ENCODE measurements around the gene OSBPL10.

Gene OSBPL10

DNA sequence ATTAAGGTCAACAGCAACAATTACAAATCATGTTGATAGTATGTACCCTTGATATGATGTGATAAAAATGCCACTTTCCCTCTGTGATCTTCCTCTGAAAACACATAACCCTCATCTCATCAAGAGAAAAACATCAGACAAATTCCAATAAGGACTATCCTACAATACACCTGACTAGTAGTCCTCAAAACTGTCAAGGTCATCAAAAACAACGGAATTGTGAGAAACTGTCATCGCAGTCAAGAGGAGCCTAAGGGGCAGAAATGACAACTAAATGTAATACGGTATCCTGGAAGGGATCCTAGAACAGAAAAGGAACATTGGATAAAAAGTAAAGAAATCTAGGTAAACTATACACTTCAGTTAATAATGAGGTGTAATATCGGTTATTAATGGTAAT, 59.2 kb downstream of the OSBPL10 start:
- no peak for DNase-seq

DNA sequence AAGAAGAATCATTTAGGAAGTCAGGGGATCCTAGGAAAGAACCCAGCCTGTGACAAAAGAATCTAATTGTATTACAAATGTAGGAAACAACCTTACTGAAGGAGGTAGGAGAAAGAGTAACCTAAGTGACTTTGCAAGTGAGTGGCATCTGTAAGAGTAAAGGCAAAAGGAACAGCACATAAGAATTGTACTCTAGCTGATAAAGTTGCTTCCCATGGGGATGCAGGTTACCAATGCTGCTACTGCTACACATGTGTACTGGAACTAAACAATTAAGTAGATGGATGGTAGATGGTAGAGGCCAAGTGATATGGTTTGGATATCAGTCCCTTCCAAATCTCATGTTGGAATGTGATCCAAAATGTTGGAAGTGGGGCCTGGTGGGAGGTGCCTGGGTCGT, 60.8 kb downstream of the OSBPL10 start:
- DNase-seq, result no peak

DNA sequence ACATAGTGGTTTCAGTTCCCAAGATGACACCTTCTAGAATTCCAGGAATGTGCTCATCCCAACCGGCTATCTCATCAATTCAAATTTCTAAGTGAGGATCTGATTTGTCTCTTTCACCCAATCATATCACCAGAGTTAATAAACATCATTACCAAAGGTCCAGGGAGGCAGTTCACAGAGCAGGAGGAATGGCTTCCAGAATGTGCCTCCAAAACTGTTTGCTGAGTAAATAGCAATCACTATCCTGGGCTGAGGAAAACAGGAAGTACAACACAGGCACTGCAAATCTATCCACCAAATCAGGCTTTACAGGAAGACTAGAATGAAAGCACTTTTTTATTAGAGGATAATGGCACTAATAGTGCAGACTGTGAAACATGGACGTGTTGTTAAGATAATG, 61.5 kb downstream of the OSBPL10 start:
- DNase-seq, result no peak

DNA sequence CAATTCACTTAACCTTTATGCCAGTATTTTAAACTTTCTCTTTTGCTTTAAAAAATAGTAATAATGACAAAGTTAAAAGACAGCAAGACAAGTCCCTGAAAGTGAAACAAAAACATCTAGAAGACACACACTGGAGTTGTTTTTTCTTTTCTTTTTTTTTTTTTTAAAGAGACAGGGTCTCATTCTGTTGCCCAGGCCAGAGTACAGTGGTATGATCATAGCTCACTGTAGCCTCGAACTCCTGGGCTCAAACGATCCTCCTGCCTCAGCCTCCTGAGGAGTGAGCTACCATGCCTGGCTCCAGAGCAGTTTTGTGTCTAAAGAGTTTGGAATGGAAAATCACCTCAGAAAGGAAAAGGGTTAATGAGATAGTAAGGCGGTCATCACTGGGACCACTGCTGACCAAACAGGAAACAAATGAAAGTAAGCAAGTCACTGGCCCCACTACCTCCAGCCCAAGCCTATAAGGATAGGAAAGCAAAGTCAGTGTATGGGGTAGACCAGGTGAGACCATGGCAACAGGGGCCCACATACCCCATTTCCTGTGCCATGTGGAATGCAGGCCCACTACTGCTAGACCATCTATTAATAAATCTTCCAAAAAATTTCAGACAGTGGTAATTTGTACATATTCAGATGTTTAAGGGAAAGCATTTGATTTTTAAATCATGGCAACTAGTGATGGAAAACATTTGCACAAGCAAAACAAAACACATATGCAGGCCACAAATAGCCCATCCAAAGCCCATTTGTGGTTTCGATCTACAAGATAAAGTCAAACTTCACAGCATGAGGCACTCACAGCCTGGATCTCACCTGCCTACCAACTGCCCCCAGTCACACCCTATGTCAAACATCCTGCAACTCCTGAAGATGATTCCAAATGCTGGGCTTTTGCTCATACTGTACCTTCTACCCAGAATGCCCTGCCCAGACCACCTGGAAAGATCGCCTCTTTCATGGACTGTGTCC, 62.6 kb downstream of the OSBPL10 start:
- DNase-seq, result no peak

DNA sequence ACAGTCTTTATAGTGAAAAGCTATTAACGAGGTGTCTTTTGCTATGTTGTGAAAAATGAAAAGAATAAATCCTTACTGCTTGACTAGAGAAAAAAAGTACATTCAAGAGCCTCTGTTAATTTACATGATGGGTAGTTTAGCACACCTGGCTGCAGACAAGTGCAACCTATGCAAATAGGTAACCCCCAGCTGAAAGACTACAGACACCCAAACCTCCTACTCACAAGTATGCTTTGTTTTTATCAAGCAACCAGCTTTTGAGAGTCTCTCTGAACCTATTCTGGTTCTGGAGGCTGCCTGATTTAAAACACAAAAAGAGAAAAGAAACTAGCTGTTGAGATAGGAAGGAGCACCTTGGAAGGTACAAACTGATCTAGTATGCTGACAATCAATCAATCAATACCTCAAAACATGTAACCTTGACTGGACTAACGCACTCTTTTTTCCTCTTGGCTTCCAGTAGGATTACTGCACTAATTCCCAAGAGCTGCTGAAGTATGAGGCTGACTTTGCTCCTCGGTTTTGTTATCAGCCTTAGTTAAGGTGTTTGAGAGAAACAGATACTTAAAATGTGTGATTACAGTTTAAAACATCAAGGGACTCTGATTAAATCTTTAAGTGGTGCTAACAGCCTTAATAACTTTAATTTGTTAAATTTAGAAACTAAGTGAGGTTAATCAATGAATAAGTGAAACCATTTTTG, 63.6 kb downstream of the OSBPL10 start:
- DNase-seq, result no peak

DNA sequence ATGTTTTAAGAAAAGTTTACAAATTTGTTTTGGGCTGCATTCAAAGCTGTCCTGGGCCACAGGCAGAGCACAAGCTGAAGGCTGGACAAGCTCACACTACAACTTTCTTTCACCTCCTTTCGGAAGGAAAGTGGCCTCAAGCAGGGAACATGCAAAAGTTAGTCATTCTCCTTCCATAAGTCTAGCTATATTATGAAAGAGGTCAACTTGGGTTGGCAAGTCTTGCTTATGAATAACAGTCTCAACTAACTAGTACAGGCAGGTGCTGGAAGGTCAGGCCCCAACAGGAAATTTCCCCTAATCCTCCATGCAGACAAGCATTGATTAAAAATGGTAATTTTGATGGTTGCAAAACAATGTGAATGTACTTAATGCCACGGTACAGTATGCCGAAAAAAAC, 69.4 kb downstream of the OSBPL10 start:
- DNase-seq, result no peak

DNA sequence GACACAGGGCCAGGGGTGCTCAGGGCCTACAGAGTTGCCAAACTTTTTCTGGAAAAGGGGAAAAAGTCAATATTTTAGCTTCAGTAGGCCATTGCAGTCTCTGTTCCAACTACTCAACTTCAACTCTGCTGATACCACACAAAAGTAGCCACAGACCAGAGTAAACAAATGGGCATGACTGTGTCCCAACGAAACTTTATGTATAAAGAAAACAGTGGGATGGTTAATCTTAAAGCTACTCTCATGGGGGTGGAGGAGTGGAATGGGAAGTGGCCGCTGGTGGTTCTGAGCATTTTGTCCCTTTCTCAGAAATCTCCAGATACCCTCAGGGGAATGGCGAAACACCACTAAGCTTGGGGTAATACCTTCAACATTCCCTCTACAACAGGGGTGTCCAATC, 69.9 kb downstream of the OSBPL10 start:
- no peak for DNase-seq

DNA sequence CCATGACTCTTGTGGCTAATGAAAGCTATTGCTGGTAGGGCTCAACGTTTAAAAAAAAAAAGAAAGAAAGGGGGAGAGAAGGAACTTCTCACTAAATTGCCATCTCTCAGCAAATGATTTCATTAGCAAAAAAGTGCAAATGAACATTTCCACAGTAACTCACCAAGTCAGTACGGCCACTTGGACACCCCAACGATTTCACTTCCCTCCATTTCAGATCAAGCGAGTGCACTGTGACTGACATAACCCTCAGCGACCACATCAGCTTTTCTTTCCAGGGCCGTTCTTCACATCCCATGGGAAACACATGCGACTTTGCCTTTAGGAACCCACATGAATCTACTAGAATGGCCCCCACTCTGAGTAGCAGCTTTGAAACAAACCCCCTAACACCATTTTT, 71.6 kb downstream of the OSBPL10 start:
- DNase-seq, result no peak

DNA sequence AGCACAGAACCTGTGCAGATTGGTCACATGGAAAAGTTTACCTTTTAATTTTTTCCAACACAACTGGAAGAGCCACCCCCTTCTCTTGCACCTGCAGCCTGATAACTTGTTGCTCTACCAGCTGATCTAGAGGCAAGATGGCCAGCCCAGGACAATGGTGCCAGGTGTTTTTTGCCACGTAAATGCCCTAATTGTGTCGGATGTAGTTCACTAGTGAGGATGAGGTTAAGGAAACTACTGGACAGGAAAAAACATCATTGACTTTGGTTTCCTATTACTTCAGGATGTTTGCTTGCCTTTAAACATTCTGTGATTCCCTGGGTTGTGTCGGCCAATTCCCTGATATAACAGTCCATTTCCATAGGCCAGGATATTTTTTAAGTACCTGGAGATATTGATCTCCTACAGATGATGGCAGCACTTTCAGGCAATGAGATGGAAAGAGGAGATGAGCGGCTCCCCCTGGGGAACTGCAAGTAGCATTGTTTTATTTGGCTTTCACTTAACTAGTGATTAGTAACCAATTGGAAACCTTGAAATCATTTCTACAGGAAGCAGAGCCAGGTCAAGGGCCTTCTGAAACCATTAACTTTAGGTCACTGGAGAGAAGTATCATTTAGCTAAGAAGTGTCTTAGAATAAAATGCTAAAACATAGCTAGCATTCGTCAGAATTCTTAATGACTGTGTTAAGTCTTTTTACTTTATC, 72.5 kb downstream of the OSBPL10 start:
- DNase-seq, result no peak

DNA sequence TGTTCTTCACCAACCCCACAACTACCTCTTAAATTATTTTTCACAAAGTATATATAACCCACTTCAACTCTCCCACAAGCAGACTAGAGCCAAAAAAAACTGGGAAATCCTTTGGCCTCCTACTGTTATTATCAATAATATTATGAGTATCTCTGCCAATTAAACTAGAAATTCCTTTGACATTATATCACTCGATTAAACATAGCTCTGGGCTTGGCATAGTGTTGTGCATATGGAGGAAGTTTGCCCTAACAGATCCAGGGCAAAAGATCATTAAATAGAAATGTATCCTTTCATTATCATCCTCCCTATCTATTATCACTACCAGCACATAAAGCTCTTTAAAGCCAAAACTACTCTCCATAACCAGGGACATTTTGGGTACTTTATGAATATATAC, 74.9 kb downstream of the OSBPL10 start:
- no peak for DNase-seq

DNA sequence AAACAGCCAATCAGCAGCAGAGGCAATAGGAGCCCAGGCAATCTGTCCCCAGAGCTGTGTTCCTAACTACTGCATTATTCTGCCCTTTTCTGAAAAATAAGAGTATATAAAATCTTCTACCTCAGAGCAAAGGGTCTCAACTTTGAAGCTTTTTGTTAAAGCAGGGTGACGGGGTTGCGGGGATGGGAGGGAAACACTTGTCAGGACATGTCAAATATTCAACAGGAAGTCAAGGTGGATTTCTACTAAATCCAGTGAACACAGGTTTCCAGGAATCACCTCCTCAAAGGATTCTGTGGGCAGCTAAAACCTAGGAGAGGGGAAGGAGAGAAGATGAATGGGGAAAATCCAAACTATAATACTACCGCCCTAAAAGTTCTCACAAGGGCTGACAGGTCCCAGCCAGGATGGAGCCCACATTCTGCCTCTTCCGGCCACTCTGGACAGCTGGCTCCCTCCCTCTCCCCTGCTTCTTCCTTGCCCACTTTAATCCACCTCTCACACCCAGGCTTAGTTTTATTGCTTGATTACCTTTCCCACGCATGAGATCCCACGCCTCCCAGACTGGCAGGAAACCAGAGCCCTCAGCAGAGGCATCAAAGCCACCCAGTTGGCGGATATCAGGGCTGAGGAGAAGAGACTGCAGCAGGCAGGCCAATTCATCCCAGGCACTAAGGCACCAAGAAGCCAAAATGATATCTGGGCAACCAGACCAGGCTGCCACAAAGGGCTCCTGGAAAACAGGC, 77.2 kb downstream of the OSBPL10 start:
- DNase-seq, result no peak

DNA sequence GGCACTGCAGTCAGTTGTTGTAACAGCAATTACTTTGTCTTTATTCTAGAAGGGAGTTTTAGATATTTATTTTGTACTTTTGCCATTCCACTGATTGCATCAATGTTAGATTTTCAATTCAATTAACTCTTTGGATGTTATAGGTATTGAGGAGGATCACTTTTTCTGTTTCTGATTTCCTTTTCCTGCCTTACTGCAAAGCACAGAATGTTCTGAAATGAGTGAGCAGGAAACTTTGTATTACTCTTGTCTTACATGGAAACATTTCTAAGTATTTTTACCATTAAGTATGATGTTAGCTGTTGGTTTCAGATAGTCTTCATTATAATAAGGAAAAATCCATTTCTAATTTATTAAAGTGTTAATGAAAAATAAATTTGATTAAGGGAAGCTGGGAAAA, 80.5 kb downstream of the OSBPL10 start:
- DNase-seq, result no peak

DNA sequence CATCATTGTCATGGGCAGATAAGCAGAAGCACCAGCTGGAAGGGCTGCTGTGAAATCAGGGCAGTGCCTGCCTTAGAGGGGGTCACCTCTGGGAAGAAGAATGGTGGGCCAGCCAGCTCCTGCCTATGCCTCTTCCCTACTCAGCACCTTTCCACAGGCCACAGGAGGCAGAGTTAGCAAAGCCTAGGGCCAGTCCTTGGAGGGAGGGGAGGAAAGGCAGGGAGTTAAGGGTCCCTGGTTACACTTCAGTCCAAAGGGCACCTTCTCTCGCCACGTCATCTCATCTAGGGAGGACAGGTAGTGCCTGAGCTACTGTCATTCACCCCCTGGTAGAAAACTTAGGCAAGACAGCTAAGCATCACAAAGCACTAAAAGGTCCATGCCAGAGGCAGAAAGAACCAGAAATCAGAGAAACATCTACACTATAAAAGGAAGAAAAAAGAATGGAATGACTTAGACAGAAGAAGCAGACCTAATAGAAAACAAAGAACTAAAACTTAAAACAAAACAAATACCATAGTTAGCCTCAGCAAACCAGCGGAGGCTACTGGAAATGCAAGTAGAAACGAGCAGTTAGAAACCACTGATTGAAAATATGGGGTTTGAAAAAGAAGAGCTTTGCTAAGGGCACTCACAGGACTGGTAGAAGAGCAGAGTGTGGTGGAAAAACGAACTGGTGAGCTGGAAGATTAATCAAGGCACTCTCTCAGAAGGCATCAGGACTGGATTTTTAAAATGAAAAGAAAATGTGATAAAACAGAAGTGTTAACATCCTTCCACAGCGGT, 84.2 kb downstream of the OSBPL10 start:
- no peak for DNase-seq

DNA sequence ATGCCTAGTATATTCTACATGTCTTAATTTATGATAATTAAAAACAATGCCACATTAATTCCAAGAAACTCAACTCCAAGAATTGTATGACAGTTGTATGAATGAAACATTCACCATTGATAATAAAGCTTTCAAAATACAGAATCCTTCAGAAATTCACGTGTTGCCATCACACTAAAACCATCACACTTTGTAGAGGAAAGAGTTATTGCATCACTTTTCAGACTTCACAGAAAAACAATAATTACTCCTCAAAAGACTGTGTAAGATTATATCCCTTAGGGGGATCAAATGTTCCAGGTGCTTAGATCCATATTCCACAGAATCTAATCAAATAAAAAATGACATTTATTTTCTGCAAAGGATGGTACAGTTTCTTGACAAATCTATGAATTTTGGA, 85.0 kb downstream of the OSBPL10 start:
- DNase-seq, result no peak

DNA sequence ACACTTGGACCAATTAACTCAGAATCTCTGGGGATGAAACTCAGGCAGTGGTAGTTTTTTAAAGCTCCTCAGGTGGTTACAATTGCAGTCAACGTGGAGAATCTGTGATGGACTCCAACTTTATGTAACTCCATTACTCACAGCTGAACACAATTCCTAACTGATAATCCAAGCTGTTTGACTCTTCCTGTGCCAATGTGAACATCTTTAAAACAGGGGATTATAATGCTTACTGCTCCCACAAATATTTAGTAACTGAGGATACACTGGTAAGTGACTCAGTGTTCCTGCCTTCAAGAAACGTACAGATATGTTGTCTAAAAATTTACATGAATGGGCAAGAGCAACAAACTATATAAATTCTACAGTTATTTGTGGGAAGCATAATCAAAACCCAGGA, 85.6 kb downstream of the OSBPL10 start:
- DNase-seq, result no peak

DNA sequence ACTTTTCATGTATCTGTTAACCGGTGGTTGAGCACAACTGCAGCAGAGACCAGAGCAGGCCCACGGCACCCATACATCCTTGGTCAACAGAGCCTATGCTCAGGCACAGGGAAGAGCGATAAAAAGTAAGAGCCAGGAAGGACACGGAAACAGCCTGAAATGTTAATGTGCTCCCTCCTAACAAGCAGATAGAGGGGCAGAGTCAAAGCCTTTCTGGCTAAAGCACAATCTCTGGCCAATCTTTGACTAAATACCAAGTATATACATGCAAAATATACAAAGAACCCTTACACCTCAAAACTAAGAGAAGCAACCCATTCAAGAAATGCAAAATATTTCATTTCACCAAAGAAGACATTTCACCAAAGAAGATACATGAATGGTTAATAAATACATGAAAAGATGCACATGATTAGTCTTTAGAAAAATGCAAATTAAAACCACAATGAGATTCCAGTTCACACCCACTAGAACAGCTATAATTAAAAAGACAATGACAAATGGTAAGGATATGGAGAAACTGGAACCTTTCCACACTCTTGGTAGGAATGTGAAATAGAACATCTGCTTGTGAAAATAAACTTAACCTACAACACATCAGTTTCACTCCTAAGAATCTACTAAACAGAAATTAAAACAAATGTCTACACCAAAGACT, 88.0 kb downstream of the OSBPL10 start:
- DNase-seq, result no peak

DNA sequence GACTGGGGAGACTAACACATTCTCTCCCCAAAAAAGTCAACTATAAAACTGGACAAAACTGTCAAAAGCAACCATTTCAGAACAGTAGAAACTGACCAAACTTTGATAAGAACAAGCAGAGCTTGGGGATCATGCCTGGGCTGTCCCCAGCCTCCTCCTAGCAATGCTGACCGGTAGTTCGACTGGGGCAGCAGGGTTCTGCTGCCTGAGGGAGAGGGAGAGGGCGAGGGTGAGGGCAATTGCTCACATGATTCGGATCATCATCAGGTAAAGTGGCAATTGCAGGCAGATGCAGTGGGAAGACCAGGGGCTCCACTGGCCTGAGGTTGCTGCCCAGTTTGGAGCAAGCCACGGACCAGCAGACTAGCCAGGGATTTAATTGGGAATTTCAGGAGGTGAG, 88.6 kb downstream of the OSBPL10 start:
- DNase-seq, result no peak

DNA sequence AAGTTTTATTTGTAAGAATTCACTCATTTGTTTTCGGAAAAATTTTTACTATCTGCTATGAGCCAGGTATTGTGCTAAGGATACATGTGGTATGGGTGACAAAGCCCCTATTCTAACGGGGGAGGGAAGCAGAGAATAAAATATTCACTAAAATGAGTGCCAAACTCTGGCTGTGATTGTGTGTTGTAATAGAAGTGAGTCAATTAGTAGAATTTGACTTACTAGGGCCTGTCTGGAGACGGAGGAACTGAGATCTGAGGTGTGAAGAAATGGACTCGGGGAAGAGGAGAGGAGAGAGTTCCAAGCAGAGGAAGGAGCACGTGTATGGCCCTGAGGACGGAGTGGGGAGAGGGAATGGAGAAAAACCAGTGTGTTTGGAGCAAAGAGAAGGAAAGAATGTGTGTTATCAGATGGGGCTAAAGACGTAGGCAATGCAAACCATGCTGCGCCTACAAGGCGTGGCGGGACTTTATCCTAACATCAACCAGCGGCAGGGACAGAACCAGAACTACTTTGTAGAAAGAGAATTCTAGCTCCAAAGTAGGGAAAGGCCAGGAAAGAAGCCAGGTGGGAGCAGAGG, 89.1 kb downstream of the OSBPL10 start:
- no peak for DNase-seq

DNA sequence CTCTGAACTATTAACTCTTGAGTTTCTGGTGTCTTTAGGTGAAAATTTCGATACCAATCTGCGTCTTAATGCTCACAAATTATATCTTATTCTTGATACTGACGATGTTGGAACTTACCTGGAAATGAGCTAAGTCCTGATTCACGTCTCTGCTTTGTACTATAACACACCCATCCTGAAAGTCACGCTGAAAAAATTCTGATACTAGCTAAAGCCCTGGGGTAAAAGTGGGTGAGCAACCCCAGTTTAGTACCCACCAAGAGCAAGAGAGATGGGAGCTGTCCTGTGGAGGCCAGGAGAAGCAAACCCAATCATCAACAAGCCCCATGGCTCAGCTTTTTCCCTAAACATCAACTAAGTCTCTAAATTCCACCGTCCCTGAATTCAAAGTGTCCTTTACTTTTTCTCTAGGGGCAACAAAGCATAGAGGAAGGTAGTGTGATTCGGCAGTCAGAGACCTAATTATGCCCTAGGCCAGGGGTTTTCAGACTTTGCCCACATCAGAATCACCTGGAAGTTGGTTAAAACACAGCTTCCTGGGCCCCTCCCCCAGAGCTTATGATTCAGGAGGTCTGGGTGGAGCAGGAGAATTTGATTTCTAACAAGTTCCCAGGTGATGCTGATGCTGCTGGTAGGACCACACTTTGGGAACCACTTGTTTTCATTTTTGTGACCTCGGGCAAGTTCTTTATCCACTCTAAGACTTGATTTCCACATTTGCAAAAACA, 90.2 kb downstream of the OSBPL10 start:
- DNase-seq, result no peak

DNA sequence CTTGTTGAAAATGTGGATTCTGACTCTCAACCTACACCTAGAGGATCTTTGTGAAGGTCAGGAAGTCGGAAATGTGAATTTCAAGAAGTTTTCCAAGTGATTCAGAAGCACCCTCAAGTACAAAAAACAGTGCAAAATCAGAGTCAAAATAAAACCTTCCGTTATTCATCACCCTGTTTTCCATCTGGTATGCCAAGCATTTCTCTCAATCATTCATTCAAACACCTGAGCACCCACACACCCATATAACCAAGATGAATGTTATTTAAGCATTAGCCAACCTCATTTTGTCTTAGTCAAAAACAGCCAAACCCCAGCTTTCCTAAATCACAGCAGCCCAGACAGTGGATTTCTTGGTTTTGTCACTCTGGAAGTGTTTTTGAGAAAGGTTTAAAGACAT, 91.1 kb downstream of the OSBPL10 start:
- no peak for DNase-seq
